HG03060 (cell line): ENCODE results near the gene PPM1F.

ENCODE experiments used
- ATAC-seq: cut with Tn5 transposase; IDR thresholded peaks from one replicate; pipeline ENCODE4 v1.9.1; 2021; ENCODE audit warnings: low read depth, moderate number of reproducible peaks; ENCODE audit not compliant: unreplicated experiment

The PPM1F gene, protein sequence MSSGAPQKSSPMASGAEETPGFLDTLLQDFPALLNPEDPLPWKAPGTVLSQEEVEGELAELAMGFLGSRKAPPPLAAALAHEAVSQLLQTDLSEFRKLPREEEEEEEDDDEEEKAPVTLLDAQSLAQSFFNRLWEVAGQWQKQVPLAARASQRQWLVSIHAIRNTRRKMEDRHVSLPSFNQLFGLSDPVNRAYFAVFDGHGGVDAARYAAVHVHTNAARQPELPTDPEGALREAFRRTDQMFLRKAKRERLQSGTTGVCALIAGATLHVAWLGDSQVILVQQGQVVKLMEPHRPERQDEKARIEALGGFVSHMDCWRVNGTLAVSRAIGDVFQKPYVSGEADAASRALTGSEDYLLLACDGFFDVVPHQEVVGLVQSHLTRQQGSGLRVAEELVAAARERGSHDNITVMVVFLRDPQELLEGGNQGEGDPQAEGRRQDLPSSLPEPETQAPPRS

DNA sequence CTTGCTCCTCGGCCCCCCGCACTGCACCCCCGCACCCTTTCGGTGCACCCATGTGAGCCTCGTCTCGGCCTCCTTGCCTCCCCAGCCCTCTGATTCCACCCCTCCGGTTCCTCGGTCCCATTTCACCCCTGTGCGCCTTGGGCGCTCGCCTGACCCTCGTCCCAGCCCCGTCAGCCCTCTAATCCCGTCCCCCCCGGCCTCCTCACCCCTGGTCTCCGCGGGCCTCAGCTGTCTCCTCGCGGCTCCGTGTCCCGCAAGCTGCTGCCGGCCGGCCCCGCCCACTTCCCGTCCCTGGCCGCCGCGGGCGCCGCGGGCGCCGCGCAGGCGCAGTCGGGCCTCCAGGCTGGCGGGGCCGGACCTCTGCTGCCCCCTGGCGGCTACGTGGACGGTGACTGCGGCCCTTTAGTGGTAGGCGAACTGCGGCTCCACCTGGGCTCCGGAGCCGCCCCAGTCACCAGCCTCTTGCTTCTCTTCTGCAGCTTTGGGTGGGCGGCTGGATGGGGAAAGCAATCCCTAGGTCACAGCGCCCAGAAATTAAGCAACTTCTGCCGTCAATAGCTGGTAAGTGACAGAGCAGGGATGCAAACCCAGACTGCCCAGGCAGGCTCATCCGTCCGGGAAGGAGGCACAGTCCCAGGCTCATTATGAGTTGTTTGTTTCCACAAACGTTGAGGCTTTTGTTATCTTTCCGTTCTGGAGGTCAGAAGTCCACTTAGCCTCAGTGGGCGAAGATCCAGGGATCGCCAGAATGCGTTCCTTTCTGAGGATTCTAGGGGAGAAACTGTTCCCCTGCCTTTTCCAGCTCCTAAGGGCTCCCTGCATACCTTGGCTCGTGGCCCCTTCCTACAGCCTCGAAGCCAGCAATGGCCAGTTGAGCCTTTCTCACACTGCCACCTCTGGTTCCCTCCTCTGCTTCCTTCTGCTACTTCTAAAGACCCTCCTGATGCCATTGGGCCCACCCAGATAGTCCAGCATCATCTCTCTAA lies at the start of gene PPM1F:
TSS of gene PPM1F (minus strand) at position 263 of the 986 bp plus-strand sequence. CDS start 6,800 bp downstream, outside the sequence.
- no peak for ATAC-seq

DNA sequence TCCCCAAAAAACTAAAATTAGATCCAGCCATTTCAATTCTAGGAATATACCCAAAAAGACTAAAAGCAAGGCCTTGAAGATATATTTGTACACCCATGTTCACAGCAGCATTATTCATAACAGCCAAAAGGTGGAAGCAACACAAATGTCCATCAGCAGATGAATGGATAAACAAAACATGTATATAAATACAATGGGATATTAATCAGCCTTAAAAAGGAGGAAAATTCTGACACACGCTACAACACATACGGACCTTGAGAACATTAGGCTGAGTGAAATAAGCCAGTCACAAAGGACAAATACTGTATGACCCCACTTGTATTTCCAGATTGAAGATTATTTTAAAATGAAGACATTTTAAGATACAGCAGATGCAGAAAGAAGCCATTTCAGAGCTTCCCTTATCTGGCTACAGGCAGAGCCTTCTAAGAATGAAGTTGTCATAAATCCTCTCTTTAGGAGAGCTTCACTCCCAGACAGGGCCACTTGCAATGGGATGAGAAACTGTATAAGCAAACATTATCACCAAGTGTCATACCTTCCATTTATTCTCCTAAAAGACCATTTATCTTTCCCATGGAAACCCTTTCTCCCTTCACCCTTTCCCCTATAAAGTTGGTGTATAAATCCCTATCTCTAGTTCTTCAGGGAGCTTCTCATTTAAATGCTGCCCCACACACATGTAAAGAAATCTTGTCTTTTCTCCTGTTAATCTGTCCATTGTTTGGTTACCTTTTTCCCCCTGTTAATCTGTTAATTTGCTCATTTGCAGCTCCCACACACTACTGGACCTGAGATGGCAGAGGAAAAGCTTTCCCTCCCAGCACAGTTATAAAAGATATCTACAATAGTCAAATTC lies 49.2 kb upstream of the PPM1F start:
- ATAC-seq: no peak

- ATAC-seq: no peak
Observed at GRCh38 chr22:21998595-21999247, 46.1 kb upstream of the PPM1F start.

DNA sequence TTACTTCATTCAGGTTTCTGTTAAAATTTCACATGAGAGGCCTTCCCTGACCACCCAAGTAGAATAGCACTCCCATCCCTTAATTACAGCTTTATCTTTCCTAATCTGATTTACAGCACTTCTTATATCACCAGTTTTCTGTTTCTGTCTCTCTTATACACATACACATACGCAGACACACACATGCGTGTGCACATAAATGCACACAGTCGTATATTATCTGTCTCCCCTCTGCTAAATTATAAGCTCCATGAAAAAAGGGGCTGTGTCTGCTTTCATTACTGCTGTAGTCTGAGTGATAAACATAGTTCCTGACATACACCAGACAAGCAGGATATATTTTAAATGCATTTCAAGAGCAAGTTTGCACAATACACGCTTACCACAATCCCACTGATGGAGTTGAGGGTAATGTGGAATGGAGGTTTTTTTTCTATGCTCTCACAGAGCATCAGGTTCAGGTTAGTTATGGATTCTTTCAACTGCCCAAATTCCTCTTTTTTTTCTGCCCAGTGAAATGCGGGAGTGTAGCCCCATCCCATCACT lies 43.6 kb upstream of the PPM1F start:
- ATAC-seq: no peak

DNA sequence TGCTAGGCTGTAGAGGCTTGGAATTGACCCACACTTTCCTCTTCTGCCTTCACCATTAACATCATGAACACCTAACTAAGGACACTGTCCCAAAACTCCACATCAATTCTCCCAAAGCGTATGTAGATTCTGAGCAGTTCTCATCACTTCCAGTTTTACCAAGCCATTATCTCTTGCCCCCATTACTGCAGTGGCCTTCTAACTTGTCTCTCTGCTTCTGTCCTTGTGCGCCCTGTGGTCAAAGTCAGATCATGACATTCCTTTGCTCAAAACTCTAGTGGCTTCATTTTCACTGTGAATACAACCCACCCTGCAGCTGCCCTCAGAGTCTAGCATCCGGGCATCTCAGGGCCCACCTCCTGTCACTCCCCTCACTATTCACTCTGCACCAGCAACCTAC lies 43.0 kb upstream of the PPM1F start:
- no peak for ATAC-seq

DNA sequence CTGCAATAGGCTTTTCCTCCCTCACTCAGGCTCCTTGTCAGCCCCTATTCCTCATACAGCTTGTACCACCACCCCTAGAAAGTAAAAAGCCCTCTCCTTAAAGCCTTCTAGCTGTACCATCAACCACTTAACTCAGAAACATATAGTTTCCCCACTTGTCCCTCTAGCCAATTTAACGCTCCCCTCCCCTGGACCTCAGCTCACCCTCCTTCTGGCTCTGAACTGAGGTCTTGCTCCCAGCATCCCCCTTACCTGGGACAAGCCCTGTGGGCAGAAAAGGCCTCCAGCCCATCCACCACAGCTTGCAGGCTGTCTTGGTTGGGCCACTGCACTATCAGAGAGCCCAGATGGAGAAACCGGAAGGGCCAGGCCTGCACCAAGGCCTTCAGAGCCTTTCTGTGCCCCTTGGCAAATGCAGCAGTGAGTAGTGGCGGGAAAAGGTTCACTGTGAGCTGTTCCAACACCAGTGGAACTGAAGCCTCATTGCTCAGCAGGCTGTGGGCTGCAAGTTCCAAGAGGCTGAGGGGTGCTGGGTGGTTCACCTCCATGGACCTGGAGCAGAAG lies 42.3 kb upstream of the PPM1F start:
- ATAC-seq: no peak

- ATAC-seq: no peak
Observed at GRCh38 chr22:21992593-21993237, 40.1 kb upstream of the PPM1F start.

DNA sequence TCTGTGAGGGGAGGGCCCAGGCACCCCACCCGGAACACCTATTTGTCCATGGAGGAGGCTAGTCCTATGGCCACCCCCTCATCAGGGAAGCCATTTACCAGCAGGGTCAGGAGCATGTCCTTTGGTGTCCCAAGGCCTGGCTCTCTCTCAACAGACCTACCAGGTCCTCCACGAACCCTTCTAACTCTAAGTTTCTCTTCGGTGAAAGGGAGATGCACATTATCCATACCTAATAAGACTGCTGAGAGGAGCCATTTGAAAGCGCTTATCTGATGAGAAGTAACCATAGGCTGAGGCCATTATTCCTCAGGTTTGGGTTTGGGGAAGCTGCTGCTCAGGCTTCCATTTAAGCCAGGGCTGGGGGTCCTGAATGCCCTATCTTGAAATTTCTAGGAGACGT lies 39.1 kb upstream of the PPM1F start:
- no peak for ATAC-seq

DNA sequence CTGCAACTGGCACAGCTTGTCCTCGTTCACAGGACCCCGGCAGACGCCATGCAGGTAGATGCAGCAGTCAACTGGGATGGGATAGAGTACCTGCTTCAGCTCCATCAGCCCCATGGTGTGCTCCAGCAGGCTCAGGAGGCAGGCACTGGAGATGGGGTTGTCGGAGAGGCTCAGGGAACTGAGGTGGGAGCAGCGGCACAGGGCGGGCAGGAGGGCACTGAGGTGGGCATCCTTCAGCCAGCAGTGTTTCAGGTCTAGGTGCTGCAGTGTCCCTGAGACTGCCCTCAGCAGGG lies 38.6 kb upstream of the PPM1F start:
- no peak for ATAC-seq

- no peak for ATAC-seq
Observed at GRCh38 chr22:21990445-21991303, 38.0 kb upstream of the PPM1F start.

DNA sequence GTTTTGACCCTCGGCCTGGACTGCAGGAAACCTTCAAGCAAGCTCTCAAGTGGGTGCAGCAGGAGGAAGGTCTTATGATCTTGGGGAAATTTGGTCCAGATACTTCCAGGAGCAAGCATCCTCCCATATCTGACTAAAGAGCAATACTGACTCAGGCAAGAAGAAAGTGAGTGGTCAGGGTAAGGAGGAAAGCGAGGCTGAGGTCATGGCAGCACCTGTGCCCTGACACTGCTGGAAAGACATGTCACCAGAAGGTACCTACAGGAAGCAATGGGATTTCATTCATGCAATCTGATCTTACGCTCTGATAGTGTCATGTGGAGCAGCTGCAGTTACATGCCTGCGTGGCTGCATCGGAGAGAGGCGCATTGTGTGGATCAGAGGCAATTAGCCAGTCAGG lies 36.4 kb upstream of the PPM1F start:
- ATAC-seq: no peak

DNA sequence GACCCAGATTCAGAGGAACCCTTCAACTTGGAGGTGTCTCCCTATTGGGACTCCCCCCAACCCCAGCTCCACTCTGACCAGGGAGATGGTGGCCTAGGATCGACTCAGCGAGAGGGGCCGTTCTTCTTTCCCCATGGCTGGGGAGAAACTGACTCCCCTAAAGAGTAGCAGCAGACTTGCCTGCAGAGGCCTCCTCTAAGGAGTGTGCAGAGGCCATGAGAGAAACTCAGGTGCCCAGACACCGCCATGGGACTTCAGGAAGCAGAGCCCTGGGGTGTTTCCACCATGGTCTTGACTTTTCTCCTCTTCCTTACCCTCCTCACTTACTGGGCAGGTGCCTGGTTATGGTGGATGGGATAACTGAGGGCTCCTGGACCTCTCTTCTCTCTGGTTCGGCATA lies 32.6 kb upstream of the PPM1F start:
- ATAC-seq: no peak

DNA sequence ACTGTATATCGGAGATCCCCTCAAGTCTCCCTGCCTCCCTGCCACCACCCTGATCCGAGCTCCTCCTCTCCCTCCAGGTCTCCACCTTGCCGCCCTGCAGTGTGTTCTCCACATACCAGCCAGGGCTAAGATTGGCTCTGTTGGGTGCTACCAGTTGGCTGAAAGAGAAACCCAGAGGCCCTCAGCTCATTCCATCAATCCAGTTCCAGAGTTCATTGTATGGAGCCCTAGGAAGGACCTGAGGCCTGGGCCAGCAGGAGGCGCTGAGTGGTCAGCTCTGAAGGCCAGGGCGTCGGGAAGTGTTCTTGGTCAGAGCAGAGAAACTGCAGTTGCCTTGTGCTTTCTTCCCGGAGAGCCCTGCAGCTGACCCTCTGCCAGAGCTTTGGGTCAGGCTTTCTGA lies 32.1 kb upstream of the PPM1F start:
- ATAC-seq: no peak

DNA sequence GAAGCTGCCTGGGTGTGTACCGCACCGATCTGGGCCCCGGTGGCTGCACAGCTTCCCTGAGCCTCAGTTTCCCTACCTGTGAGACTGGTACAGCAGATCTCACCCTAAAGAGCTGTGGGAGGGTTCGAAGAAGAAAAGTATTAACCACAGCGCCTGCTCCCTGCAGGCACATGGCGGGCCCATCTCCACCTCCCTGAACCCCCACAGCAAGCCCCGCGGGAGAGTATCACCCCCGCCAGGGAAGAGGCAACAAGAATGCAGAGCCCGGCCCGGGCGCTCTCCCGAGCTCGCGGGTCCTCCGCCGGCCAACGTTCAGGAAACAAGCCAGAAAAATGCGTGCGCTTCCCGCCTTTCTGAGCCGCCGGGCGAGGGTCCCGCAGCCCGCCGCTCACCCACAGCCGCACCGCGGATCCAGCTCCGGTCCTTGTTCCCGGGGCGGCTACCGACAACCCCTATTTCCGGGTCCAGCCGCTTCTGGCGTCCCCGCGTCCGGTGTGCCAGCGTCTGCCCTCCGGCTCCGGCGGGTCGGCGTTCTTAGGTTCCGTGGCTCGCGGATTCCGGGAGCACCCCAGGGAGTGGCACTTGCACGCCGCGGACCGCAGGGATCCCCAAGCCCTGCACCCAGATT lies 29.8 kb upstream of the PPM1F start, which contains the start of gene TOP3B:
TSS of gene TOP3B (minus strand) at position 450 of the 628 bp plus-strand sequence. CDS start 7,078 bp downstream, outside the sequence.
- ATAC-seq: peak; percentile 57

- no peak for ATAC-seq
Observed at GRCh38 chr22:21981874-21982273, 29.2 kb upstream of the PPM1F start.

DNA sequence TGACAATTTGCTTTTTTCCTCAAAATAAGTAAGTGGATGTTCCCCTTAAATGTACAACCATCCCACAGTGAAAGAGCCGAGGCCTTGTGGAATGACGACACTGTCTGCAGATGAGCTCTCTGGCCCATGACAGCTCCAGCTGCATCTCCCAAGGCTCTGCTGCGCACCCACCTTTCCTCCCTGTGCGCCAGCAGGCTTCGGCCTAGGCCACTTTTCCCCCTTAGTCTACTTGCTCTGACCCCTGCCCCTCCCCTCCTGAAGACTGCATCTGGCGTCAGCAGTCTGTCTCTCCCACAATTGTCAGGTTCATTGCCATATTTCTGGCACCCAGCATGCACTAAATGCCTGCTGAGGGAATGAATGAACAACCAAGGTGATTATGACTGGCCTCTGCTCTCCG lies 27.9 kb upstream of the PPM1F start:
- no peak for ATAC-seq

- ATAC-seq: no peak
Observed at GRCh38 chr22:21978564-21979386, 26.1 kb upstream of the PPM1F start.
